ENCODE measurements around the gene LRFN2.

Gene LRFN2

DNA sequence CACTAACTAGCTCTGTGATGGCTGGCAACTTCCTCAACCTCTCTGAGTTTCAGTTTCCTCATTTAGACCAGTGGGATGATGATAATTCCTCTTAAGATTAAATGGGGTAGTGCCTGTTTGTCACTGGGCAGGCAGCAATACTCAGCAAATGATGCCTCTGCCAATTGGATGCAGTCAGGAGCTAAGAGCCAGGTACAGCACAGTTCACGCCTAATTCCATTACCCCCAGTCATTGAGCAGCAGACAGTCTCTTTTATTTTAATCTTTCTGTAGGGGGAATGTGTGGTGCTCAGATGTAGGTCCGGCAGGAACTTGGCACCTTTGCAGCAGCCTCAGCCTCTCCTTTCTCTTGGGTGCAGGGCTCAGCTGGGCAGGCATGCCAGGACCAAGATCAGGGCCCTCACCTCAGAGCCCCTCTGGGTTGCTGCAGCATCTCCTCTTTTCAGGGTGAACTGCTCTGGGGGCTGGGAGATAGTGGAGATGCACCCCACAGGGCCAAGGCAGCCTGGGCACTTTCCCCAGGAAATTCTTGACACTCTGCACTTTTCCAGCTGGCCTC, 243.8 kb downstream of the LRFN2 start:
- in situ Hi-C loops (cut with HindIII; ENCODE audit: low pct_unique_long_range_greater_than_20kb, low sequenced_read_pairs) = no loop called here
- no peak for DNase-seq (ENCODE audit: low read depth in 1 of 2, low spot score in 1 of 2)
- TF ChIP-seq JUND (IDR thresholded peaks at IDR 0.05; ENCODE audit: low read depth) = no peak

- no peak for TF ChIP-seq JUND (IDR thresholded peaks at IDR 0.05; ENCODE audit: low read depth)
- in situ Hi-C loops (cut with HindIII; ENCODE audit: low pct_unique_long_range_greater_than_20kb, low sequenced_read_pairs) = no loop called here
- DNase-seq (ENCODE audit: low read depth in 1 of 2, low spot score in 1 of 2) = no peak
Measured at GRCh38 chr6:40342723-40343122, 244.4 kb downstream of the LRFN2 start.

DNA sequence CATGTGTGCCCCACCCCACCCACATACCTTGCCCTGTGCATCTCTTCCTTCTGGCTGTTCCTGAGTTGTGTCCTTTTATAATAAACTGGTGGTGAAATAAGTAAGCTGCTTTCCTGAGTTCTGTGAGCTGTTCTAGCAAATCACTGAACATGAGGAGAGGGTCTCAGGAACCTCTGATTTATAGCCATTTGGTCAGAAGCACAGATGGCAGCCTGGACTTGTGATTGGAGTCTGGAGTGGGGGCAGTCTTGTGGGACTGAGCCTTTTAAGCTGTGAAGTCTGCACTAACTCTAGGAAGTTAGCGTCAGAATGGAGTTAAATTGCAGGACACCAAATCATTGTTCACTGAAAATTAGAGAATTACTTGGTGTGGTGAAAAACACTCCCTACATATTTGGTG, 245.4 kb downstream of the LRFN2 start:
- no peak for TF ChIP-seq JUND (IDR thresholded peaks at IDR 0.05; ENCODE audit: low read depth)
- no peak for DNase-seq (ENCODE audit: low read depth in 1 of 2, low spot score in 1 of 2)
- in situ Hi-C loops (cut with HindIII; ENCODE audit: low pct_unique_long_range_greater_than_20kb, low sequenced_read_pairs) = no loop called here

Measured in T47D (cell line).